ENCODE data around the gene HLA-DQA1.
"Not testable (repeated sequence)": the region's sequence is repeated elsewhere in the genome, so short reads cannot be mapped to it uniquely, and the experiment has no call there.

The HLA-DQA1 gene

GRCh38 chr6:32637219-32637880, at the start of gene HLA-DQA1:
Gene HLA-DQA1 (plus strand): TSS chr6:32637406. CDS start chr6:32637459, 53 bp downstream.
- in situ Hi-C loops (cut with MboI; ENCODE audit: low sequenced_read_pairs), result no loop called here

- in situ Hi-C loops (cut with MboI; ENCODE audit: low sequenced_read_pairs), result no loop called here
Measured at GRCh38 chr6:32588156-32588555, 49.0 kb upstream of the HLA-DQA1 start.

- in situ Hi-C loops (cut with MboI; ENCODE audit: low sequenced_read_pairs), result no loop called here
Measured at GRCh38 chr6:32589596-32590449, 47.4 kb upstream of the HLA-DQA1 start, which contains the start of gene HLA-DRB1. Gene HLA-DRB1 (minus strand): TSS chr6:32589848. CDS start chr6:32589742, 106 bp downstream.

- in situ Hi-C loops (cut with MboI; ENCODE audit: low sequenced_read_pairs), result not testable (repeated sequence)
Measured at GRCh38 chr6:32590713-32591112, 46.5 kb upstream of the HLA-DQA1 start.

GRCh38 chr6:32597024-32597423, 40.2 kb upstream of the HLA-DQA1 start:
- in situ Hi-C loops (cut with MboI; ENCODE audit: low sequenced_read_pairs), result no loop called here

GRCh38 chr6:32602383-32602782, 34.8 kb upstream of the HLA-DQA1 start:
- in situ Hi-C loops (cut with MboI; ENCODE audit: low sequenced_read_pairs), result no loop called here

- in situ Hi-C loops (cut with MboI; ENCODE audit: low sequenced_read_pairs), result no loop called here
Measured at GRCh38 chr6:32603222-32603621, 34.0 kb upstream of the HLA-DQA1 start.

- in situ Hi-C loops (cut with MboI; ENCODE audit: low sequenced_read_pairs), result no loop called here
Measured at GRCh38 chr6:32603888-32604287, 33.3 kb upstream of the HLA-DQA1 start.

- in situ Hi-C loops (cut with MboI; ENCODE audit: low sequenced_read_pairs), result no loop called here
Measured at GRCh38 chr6:32604434-32604877, 32.8 kb upstream of the HLA-DQA1 start.

- in situ Hi-C loops (cut with MboI; ENCODE audit: low sequenced_read_pairs), result no loop called here
Measured at GRCh38 chr6:32607263-32607987, 29.8 kb upstream of the HLA-DQA1 start.

- in situ Hi-C loops (cut with MboI; ENCODE audit: low sequenced_read_pairs), result no loop called here
Measured at GRCh38 chr6:32607988-32608298, 29.3 kb upstream of the HLA-DQA1 start.

- in situ Hi-C loops (cut with MboI; ENCODE audit: low sequenced_read_pairs), result no loop called here
Measured at GRCh38 chr6:32608362-32608761, 28.8 kb upstream of the HLA-DQA1 start.

- in situ Hi-C loops (cut with MboI; ENCODE audit: low sequenced_read_pairs), result no loop called here
Measured at GRCh38 chr6:32609391-32609730, 27.8 kb upstream of the HLA-DQA1 start.

GRCh38 chr6:32609731-32610640, 27.2 kb upstream of the HLA-DQA1 start:
- in situ Hi-C loops (cut with MboI; ENCODE audit: low sequenced_read_pairs), result no loop called here

GRCh38 chr6:32610682-32611296, 26.4 kb upstream of the HLA-DQA1 start:
- in situ Hi-C loops (cut with MboI; ENCODE audit: low sequenced_read_pairs), result no loop called here

GRCh38 chr6:32613475-32613874, 23.7 kb upstream of the HLA-DQA1 start:
- in situ Hi-C loops (cut with MboI; ENCODE audit: low sequenced_read_pairs), result no loop called here

GRCh38 chr6:32614366-32615081, 22.7 kb upstream of the HLA-DQA1 start:
- in situ Hi-C loops (cut with MboI; ENCODE audit: low sequenced_read_pairs), result no loop called here

- in situ Hi-C loops (cut with MboI; ENCODE audit: low sequenced_read_pairs), result no loop called here
Measured at GRCh38 chr6:32615885-32616532, 21.2 kb upstream of the HLA-DQA1 start.

- in situ Hi-C loops (cut with MboI; ENCODE audit: low sequenced_read_pairs), result no loop called here
Measured at GRCh38 chr6:32617751-32618150, 19.5 kb upstream of the HLA-DQA1 start.

Measured in HL-60/S4 treated with phorbol 12-myristate 13-acetate at 8.2 ng/mL for 4 days and 3 days (cell line).